GM18867 (cell line): ENCODE data around the gene PDE6B.
"Not testable (repeated sequence)": the region's sequence is repeated elsewhere in the genome, so short reads cannot be mapped to it uniquely, and the experiment has no call there.

ENCODE experiments used
- ATAC-seq: cut with Tn5 transposase; IDR thresholded peaks from one replicate; pipeline ENCODE4 v1.9.1; 2021; ENCODE audit warnings: mild to moderate bottlenecking, moderate library complexity; ENCODE audit not compliant: unreplicated experiment

Gene PDE6B

GRCh38 chr4:624705-625590, at the start of gene PDE6B:
TSS of gene PDE6B (plus strand) at chr4:625573. CDS start at chr4:625627, 54 bp downstream.
- ATAC-seq, result no peak

GRCh38 chr4:576245-576821, 49.0 kb upstream of the PDE6B start, which contains the start of gene TMEM271:
TSS of gene TMEM271 (minus strand) at chr4:576295. CDS start at chr4:576062, 233 bp downstream.
- ATAC-seq, result no peak

GRCh38 chr4:576991-577498, 48.3 kb upstream of the PDE6B start:
- no peak for ATAC-seq

- ATAC-seq, result no peak
Measured at GRCh38 chr4:577499-578450, 47.6 kb upstream of the PDE6B start.

GRCh38 chr4:578451-579443, 46.6 kb upstream of the PDE6B start:
- no peak for ATAC-seq

- no peak for ATAC-seq
Measured at GRCh38 chr4:579543-580175, 45.7 kb upstream of the PDE6B start.

GRCh38 chr4:581181-581580, 44.2 kb upstream of the PDE6B start:
- no peak for ATAC-seq

GRCh38 chr4:581753-582361, 43.5 kb upstream of the PDE6B start:
- ATAC-seq, result no peak

GRCh38 chr4:583820-584219, 41.6 kb upstream of the PDE6B start:
- no peak for ATAC-seq

- no peak for ATAC-seq
Measured at GRCh38 chr4:587671-588350, 37.6 kb upstream of the PDE6B start.

- no peak for ATAC-seq
Measured at GRCh38 chr4:588351-588849, 37.0 kb upstream of the PDE6B start.

GRCh38 chr4:589219-589963, 36.0 kb upstream of the PDE6B start:
- no peak for ATAC-seq

GRCh38 chr4:590313-590841, 35.0 kb upstream of the PDE6B start:
- ATAC-seq, result no peak

- not testable (repeated sequence) for ATAC-seq
Measured at GRCh38 chr4:592178-592577, 33.2 kb upstream of the PDE6B start.

GRCh38 chr4:592825-593520, 32.4 kb upstream of the PDE6B start:
- ATAC-seq, result no peak

- no peak for ATAC-seq
Measured at GRCh38 chr4:598925-599324, 26.4 kb upstream of the PDE6B start.

- no peak for ATAC-seq
Measured at GRCh38 chr4:600166-600565, 25.2 kb upstream of the PDE6B start.
